Panc1 (cell line): ENCODE measurements around the gene KAT7. TPM values are rescaled to one million over a fixed set of nuclear protein-coding genes. Genes with fewer than 3 reads are reported as not detected.

ENCODE experiments used
- ATAC-seq: fragments of 200-7000 bp; cut with Tn5 transposase; 2 replicates; pipeline ENCODE4 v1.9.1; 2020; ENCODE audit warnings: mild to moderate bottlenecking, moderate library complexity
- BruUV-seq: library from RNA; stranded (reverse); fragments of 400-500 nt; replicated peaks from 2 replicates; lab custom pipeline; 2021; lab: Mats Ljungman, UMichigan
- CTCF ChIA-PET: fragments of 300-600 bp; sonication (Branson Sonifier 250); formaldehyde crosslinking; loops from one replicate; lab custom pipeline; 2022; ENCODE audit warnings: antibody characterized with exemption; lab: Charles Lee
- POLR2A ChIA-PET: fragments of 300-600 bp; sonication (Branson Sonifier 250); formaldehyde crosslinking; loops from one replicate; lab custom pipeline; 2022; ENCODE audit warnings: antibody characterized with exemption; lab: Charles Lee
- DNase-seq: peaks from one replicate; pipeline ENCODE4 v3.0.0-alpha.2; 2010; ENCODE audit warnings: low read depth, low spot score
- H3K27ac ChIP-seq: 2 replicates; pipeline ENCODE4 v1.5.1; 2011; ENCODE audit warnings: mild to moderate bottlenecking, low read length, inconsistent platforms
- H3K27me3 ChIP-seq: fragments of 200-500 bp; sonication (Bioruptor generic); 2 replicates; pipeline ENCODE4 v1.6.0; 2014; ENCODE audit warnings: low read length, inconsistent platforms; ENCODE audit not compliant: control insufficient read depth, insufficient read depth
- H3K36me3 ChIP-seq: fragments of 200-500 bp; sonication (Bioruptor generic); 2 replicates; pipeline ENCODE4 v1.5.1; 2014; ENCODE audit warnings: inconsistent platforms, mild to moderate bottlenecking, low read length, moderate library complexity; ENCODE audit not compliant: control insufficient read depth, insufficient read depth
- H3K4me1 ChIP-seq: 2 replicates; pipeline ENCODE4 v1.5.1; 2011; ENCODE audit warnings: inconsistent platforms, mild to moderate bottlenecking, low read length, moderate library complexity; ENCODE audit not compliant: control insufficient read depth, insufficient read depth
- H3K4me3 ChIP-seq, 2 experiments: 2 replicates each; pipeline ENCODE4 v1.5.1; 2011 to 2012; ENCODE audit warnings: low read depth in 2 of 2, low read length in 2 of 2, mild to moderate bottlenecking in 2 of 2, inconsistent platforms in 1 of 2, moderate library complexity in 1 of 2
- H3K9me3 ChIP-seq: fragments of 200-500 bp; sonication (Bioruptor generic); 2 replicates; pipeline ENCODE4 v1.5.1; 2014; ENCODE audit warnings: low read depth, mild to moderate bottlenecking, inconsistent platforms, low read length, moderate library complexity; ENCODE audit not compliant: control insufficient read depth, insufficient read depth
- CTCF ChIP-seq: fragments of 450-650 bp; IDR thresholded peaks from 2 replicates; pipeline ENCODE4 v1.5.1; 2017; ENCODE audit warnings: mild to moderate bottlenecking
- POLR2AphosphoS5 ChIP-seq: IDR thresholded peaks from 2 replicates; pipeline ENCODE4 v1.6.1; 2012; ENCODE audit warnings: mild to moderate bottlenecking, low read depth, low read length, moderate library complexity
- REST ChIP-seq, 2 experiments: IDR thresholded peaks; 2 replicates each; pipeline ENCODE4 v1.6.1; 2011 to 2012; ENCODE audit warnings: low read depth in 2 of 2, control low read depth in 1 of 2, low read length in 1 of 2, mild to moderate bottlenecking in 1 of 2, moderate library complexity in 1 of 2; ENCODE audit not compliant: insufficient read depth in 1 of 2
- SIN3A ChIP-seq: IDR thresholded peaks from 2 replicates; pipeline ENCODE4 v1.6.1; 2012; ENCODE audit warnings: low read depth, mild to moderate bottlenecking, low read length, moderate library complexity, borderline replicate concordance; ENCODE audit not compliant: insufficient read depth
- TCF7L2 ChIP-seq: IDR thresholded peaks from 2 replicates; pipeline ENCODE4 v1.6.1; 2011; ENCODE audit warnings: mild to moderate bottlenecking, low read depth, low read length, inconsistent platforms
- in situ Hi-C: cut with HindIII; loops from 2 replicates; pipeline ENCODE4 v1.10.0; 2016; ENCODE audit warnings: low sequenced_read_pairs, low pct_unique_long_range_greater_than_20kb
- intact Hi-C: fragments of 100-400 bp; cut with micrococcal nuclease; formaldehyde crosslinking; loops from one replicate; pipeline ENCODE4 v1.10.0; 2022; ENCODE audit not compliant: unreplicated experiment
- total RNA-seq: library from RNA; stranded (reverse); gene quantifications from one replicate; pipeline ENCODE4 v1.2.1, GENCODE V29; 2021; ENCODE audit not compliant: unreplicated experiment

KAT7 gene
- total RNA-seq, 1 experiment from 2014 or later, result 69.0 TPM

- H3K27me3 ChIP-seq, result no peaks in the 10 kb centered on the region
- CTCF ChIA-PET, result no interaction called here
- intact Hi-C loops (no loop called here), in situ Hi-C loops (no loop called here)
- no peak for TF ChIP-seq SIN3A
- no peak for TF ChIP-seq REST (IDR thresholded peaks at IDR 0.05; ENCODE audit: insufficient read depth in 1 of 2, low read depth in 2 of 2, low read length in 1 of 2)
- no peak for TF ChIP-seq POLR2AphosphoS5
- TF ChIP-seq TCF7L2, result no peak
- TF ChIP-seq CTCF, result no peak
- no peak for DNase-seq
- H3K4me1 ChIP-seq, result no peaks in the 10 kb centered on the region
- POLR2A ChIA-PET, result interaction anchor here (0.7 kb wide), 1 partner anchor 86 kb away, joined by 3 read pairs; no protein-coding TSS in a partner anchor
- no peak overlapping the region for H3K4me3 ChIP-seq
- no peak overlapping the region for H3K27ac ChIP-seq
- ATAC-seq, result no peak
- H3K36me3 ChIP-seq, result peaks cover 24% of the 10 kb centered on the region
- no peaks in the 10 kb centered on the region for H3K9me3 ChIP-seq
- BruUV-seq, result no TSS peak
These were observed 27.3 kb downstream of the KAT7 start for GRCh38 chr17:49815761-49816281.

- Histone ChIP-seq H3K4me3 (no peak overlapping the region), H3K9me3 (no peaks in the 10 kb centered on the region), H3K4me1 (no peaks in the 10 kb centered on the region), H3K27me3 (no peaks in the 10 kb centered on the region), H3K27ac (no peak overlapping the region), H3K36me3 (peaks cover 25% of the 10 kb centered on the region)
- POLR2A ChIA-PET, result no interaction called here
- ATAC-seq (no peak), DNase-seq (no peak)
- in situ Hi-C loops, result no loop called here
- BruUV-seq, result no TSS peak
- intact Hi-C loops, result no loop called here
- TF ChIP-seq TCF7L2 (no peak), SIN3A (no peak), CTCF (no peak), POLR2AphosphoS5 (no peak), REST (IDR thresholded peaks at IDR 0.05; ENCODE audit: insufficient read depth in 1 of 2, low read depth in 2 of 2, low read length in 1 of 2) (no peak)
- CTCF ChIA-PET, result no interaction called here
These were observed 29.5 kb downstream of the KAT7 start for GRCh38 chr17:49817993-49818392.
